Left ventricle myocardium superior (tissue), 1 donor: ENCODE results near the gene PRKG1. TPM values are rescaled to one million over a fixed set of nuclear protein-coding genes. Genes with fewer than 3 reads are reported as not detected.
"Not testable (repeated sequence)": the region's sequence is repeated elsewhere in the genome, so short reads cannot be mapped to it uniquely, and the experiment has no call there.

Experiments used
- ATAC-seq: fragments of 200-7000 bp; cut with Tn5 transposase; one replicate; pipeline ENCODE4 v1.9.1; 2020; ENCODE audit warnings: mild to moderate bottlenecking, moderate library complexity
- DNase-seq: peaks from one replicate; pipeline ENCODE4 v3.0.0-alpha.2; 2020
- intact Hi-C: fragments of 100-400 bp; cut with micrococcal nuclease; formaldehyde crosslinking; loops from one replicate; pipeline ENCODE4 v1.11.0; 2022
- total RNA-seq: library from RNA; stranded (reverse); fragmentation: NEBNext Ultra II Directional; extraction: Animal tissue kit (Norgen Biotek cat#: 25700); gene quantifications from one replicate; pipeline ENCODE4 v1.2.1, GENCODE V29; 2021
- donor health status: DM: no; HTN: yes; CAD: no; lungs with severe emphysema.

PRKG1 gene
- total RNA-seq, 1 donor from 2014 or later = 24.9 TPM

GRCh38 chr10:51244309-51244708 is 170.0 kb downstream of the PRKG1 start:
- ATAC-seq (peak; percentile 82), DNase-seq (no peak)
- intact Hi-C loops = no loop called here

- ATAC-seq (peak; percentile 88), DNase-seq (no peak)
- intact Hi-C loops = no loop called here
Observed at GRCh38 chr10:51244748-51245490, 170.6 kb downstream of the PRKG1 start.

- DNase-seq (no peak), ATAC-seq (no peak)
- intact Hi-C loops = no loop called here
Observed at GRCh38 chr10:51246156-51246555, 171.9 kb downstream of the PRKG1 start.

GRCh38 chr10:51250278-51250920 is 176.1 kb downstream of the PRKG1 start:
- intact Hi-C loops = no loop called here
- DNase-seq (no peak), ATAC-seq (no peak)

GRCh38 chr10:51251110-51251509 is 176.8 kb downstream of the PRKG1 start:
- intact Hi-C loops = no loop called here
- ATAC-seq (peak; percentile 50), DNase-seq (no peak)

- DNase-seq = no peak
- intact Hi-C loops = no loop called here
- ATAC-seq = no peak
Observed at GRCh38 chr10:51255381-51255780, 181.1 kb downstream of the PRKG1 start.

- intact Hi-C loops = no loop called here
- ATAC-seq = no peak
- DNase-seq = no peak
Observed at GRCh38 chr10:51257511-51258248, 183.4 kb downstream of the PRKG1 start.

GRCh38 chr10:51260376-51260775 is 186.1 kb downstream of the PRKG1 start:
- intact Hi-C loops = no loop called here
- ATAC-seq (no peak), DNase-seq (no peak)

- intact Hi-C loops = no loop called here
- DNase-seq = no peak
- no peak for ATAC-seq
Observed at GRCh38 chr10:51266496-51266895, 192.2 kb downstream of the PRKG1 start.

GRCh38 chr10:51267980-51268570 is 193.8 kb downstream of the PRKG1 start:
- intact Hi-C loops, DNase-seq, ATAC-seq: not testable (repeated sequence)

GRCh38 chr10:51269821-51270220 is 195.5 kb downstream of the PRKG1 start:
- ATAC-seq = no peak
- no peak for DNase-seq
- intact Hi-C loops = no loop called here

- DNase-seq = no peak
- intact Hi-C loops = no loop called here
- ATAC-seq = no peak
Observed at GRCh38 chr10:51270936-51271530, 196.7 kb downstream of the PRKG1 start.

- DNase-seq, intact Hi-C loops, ATAC-seq: not testable (repeated sequence)
Observed at GRCh38 chr10:51272099-51272498, 197.8 kb downstream of the PRKG1 start.

- intact Hi-C loops = no loop called here
- DNase-seq (peak; percentile 26), ATAC-seq (peak; percentile 80)
Observed at GRCh38 chr10:51272555-51272954, 198.3 kb downstream of the PRKG1 start.

GRCh38 chr10:51273574-51273973 is 199.3 kb downstream of the PRKG1 start:
- DNase-seq (no peak), ATAC-seq (no peak)
- intact Hi-C loops = no loop called here

GRCh38 chr10:51276097-51276496 is 201.8 kb downstream of the PRKG1 start:
- intact Hi-C loops, ATAC-seq, DNase-seq: not testable (repeated sequence)

- intact Hi-C loops, ATAC-seq, DNase-seq: not testable (repeated sequence)
Observed at GRCh38 chr10:51281387-51281786, 207.1 kb downstream of the PRKG1 start.

GRCh38 chr10:51285601-51286000 is 211.3 kb downstream of the PRKG1 start:
- intact Hi-C loops = no loop called here
- no peak for ATAC-seq
- DNase-seq = no peak

- intact Hi-C loops = no loop called here
- ATAC-seq (no peak), DNase-seq (no peak)
Observed at GRCh38 chr10:51288511-51288910, 214.2 kb downstream of the PRKG1 start.
